COLO829 (cell line): ENCODE data around the gene VPS11.

Source experiments
- DNase-seq: peaks from one replicate; pipeline ENCODE4 v3.0.0; 2012; ENCODE audit warnings: low spot score

Gene VPS11

DNA sequence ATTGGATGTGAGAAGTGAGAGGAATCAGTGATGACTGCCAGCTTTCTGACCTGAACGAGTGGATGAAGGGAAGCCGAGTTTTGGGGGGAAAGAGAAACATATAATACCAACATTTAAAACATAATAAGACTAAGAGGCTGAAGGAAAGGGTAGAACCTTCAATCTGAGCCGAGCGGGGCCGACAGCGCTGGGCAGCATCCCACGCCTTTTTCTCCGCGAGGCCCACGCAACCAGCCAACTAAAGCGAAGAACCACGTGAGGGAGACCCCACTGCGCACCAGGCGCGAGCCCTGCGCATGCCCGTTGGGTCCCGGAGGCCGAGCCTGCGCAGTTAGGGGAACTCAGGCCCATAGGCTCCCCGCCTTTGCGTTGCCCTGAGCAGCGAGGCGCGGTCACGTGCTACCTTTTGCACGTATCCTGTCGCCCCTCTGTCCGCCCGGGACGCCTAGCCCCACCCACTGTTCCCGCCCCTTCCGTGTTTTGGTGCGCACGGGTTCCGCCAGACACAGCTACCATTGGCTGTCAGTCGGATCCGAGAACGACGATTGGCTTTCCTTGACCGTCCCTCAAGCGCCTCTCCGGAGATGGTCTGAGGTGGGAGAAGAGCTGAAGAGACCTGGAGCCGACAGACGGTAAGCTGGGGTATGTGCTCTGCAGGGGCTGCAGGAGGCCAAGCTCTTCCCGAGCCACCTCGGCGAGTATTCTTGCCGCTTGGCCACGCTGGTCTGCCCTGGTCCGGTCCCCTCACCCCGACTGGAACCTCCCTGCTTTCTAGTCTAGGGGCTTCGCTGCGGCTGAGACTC lies 53.6 kb downstream of the VPS11 start, which contains the start of gene HINFP:
Gene HINFP, plus strand, starts transcription at position 573 of the 803 bp plus-strand sequence. CDS start 5,365 bp downstream, outside the sequence.
- peak; percentile 97 for DNase-seq

DNA sequence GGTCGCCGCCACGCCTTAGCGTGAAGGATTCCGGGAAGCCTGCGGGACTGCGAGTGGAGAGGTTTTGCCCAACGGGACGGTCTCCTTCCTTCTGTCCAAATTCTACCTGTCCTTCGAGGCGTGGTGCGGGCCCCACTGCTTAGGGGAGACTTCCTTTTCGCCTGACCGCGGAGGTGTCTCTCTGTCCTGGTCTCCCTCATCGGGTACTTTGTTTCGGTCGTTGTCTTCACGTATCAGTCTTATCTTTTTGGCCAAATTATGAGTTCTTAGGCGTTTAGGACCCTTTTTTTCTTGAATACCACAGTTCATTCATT lies 54.1 kb downstream of the VPS11 start:
- DNase-seq = no peak

DNA sequence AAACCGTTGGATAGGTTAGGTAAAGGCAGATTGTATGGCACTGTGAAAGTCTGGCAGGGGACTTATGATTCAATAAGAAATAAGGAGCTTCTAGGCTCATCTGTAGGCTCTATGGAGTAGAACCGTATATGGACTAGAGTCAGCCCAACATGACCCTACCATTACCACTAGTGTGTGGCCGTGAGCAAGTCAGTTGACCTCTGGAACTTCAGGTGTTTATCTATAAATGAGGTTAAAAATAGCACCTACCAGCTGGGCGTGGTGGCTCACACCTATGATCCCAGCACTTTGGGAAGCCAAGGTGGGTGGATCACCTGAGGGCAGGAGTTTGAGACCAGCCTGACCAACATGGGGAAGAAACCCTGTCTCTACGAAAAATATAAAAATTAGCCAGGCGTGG lies 58.2 kb downstream of the VPS11 start:
- no peak for DNase-seq

DNA sequence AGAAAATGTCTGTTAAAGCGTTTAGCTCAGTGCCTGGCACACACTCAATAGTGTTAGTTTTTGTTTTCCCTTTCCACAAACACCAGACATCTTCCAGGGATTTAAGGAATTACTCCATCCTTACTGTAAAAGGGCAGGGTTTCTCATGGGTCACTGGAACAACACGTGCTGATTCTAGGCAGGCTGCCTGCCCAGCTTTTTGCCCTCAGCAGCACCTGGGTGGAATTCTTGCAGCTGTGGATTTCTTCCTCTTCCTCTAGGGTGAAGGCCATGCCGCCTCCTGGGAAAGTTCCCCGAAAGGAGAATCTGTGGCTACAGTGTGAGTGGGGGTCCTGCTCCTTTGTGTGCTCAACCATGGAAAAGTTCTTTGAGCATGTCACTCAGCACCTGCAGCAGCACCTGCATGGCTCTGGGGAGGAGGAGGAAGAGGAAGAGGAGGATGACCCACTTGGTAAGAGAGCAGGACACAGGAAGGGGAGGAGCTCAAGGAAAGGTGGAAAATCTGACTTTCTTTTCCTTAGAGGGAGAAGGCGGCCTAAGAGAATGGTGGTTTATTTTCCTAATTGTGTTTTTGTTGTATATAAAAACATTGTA lies 59.2 kb downstream of the VPS11 start:
- no peak for DNase-seq

DNA sequence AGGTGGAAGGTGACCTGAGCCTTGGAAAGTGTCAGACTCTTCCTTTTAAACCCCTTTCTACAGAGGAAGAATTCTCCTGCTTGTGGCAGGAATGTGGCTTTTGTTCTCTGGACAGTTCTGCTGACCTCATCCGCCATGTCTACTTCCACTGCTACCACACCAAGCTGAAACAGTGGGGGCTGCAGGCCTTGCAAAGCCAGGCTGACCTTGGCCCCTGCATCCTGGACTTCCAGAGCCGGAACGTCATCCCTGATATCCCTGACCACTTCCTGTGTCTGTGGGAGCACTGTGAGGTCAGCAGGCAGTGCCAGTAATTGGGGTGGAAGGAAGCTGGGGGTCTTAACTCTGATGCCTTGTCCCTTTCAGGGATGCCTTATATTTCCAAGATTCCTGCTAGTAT lies 63.0 kb downstream of the VPS11 start:
- no peak for DNase-seq
